HepG2 (cell line): ENCODE data around the gene RIPOR3. TPM values are rescaled to one million over a fixed set of nuclear protein-coding genes. Genes with fewer than 3 reads are reported as not detected.

Experiments used
- CBX1 ChIP-seq: IDR thresholded peaks from one replicate; pipeline ENCODE4 v1.6.1; 2016; ENCODE audit warnings: antibody characterized with exemption, low read depth
- CHCHD3 ChIP-seq: sonication (generic); formaldehyde crosslinking; IDR thresholded peaks from 2 replicates; pipeline ENCODE4 v1.8.0; 2022; ENCODE audit warnings: mild to moderate bottlenecking, missing genetic modification reagents, moderate library complexity
- GATAD1 ChIP-seq: IDR thresholded peaks from 2 replicates; pipeline ENCODE4 v1.6.1; 2016; ENCODE audit warnings: missing genetic modification reagents, missing compliant biosample characterization
- GMEB1 ChIP-seq: sonication (generic); formaldehyde crosslinking; IDR thresholded peaks from 2 replicates; pipeline ENCODE4 v1.5.1; 2020; ENCODE audit warnings: missing genetic modification reagents, mild to moderate bottlenecking, borderline replicate concordance
- KDM4B ChIP-seq: sonication (generic); formaldehyde crosslinking; IDR thresholded peaks from 2 replicates; pipeline ENCODE4 v1.4.0; 2020; ENCODE audit warnings: missing genetic modification reagents
- KLF6 ChIP-seq: IDR thresholded peaks from 2 replicates; pipeline ENCODE4 v1.8.0; 2016; ENCODE audit warnings: missing biosample characterization, missing genetic modification reagents
- LCORL ChIP-seq, 2 experiments: fragments of 450-650 bp in 1 of 2; sonication (generic) in 1 of 2; formaldehyde crosslinking in 1 of 2; IDR thresholded peaks; 2 replicates each; pipeline versions ENCODE4 v1.5.0 to v1.6.1; 2017 to 2020; ENCODE audit warnings: antibody characterized with exemption in 1 of 2, missing genetic modification reagents in 1 of 2
- PAWR ChIP-seq: sonication (generic); formaldehyde crosslinking; IDR thresholded peaks from 2 replicates; pipeline ENCODE4 v1.4.0; 2020; ENCODE audit warnings: missing genetic modification reagents, mild to moderate bottlenecking, borderline replicate concordance
- POLR2AphosphoS5 ChIP-seq: IDR thresholded peaks from 2 replicates; pipeline ENCODE4 v1.6.1; 2012; ENCODE audit warnings: low read depth, low read length
- TBX2 ChIP-seq: sonication (generic); formaldehyde crosslinking; IDR thresholded peaks from 2 replicates; pipeline ENCODE4 v1.5.0; 2020; ENCODE audit warnings: missing genetic modification reagents, mild to moderate bottlenecking, borderline replicate concordance
- ZKSCAN1 ChIP-seq: fragments of 150-350 bp; IDR thresholded peaks from 2 replicates; pipeline ENCODE4 v1.6.1; 2014; ENCODE audit warnings: low read length
- ZNF180 ChIP-seq: sonication (generic); formaldehyde crosslinking; IDR thresholded peaks from 2 replicates; pipeline ENCODE4 v1.4.0; 2020; ENCODE audit warnings: low read depth, missing genetic modification reagents, borderline replicate concordance
- ZNF30 ChIP-seq: sonication (generic); formaldehyde crosslinking; IDR thresholded peaks from 2 replicates; pipeline ENCODE4 v1.5.0; 2020; ENCODE audit warnings: mild to moderate bottlenecking, missing genetic modification reagents
- ZNF430 ChIP-seq: sonication (generic); formaldehyde crosslinking; IDR thresholded peaks from 2 replicates; pipeline ENCODE4 v1.9.0; 2021; ENCODE audit warnings: mild to moderate bottlenecking, missing genetic modification reagents
- polyA plus RNA-seq, 8 experiments: library from polyadenylated mRNA; depleted of rRNA in 3 of 8; stranded (reverse) in 7 of 8; unstranded in 1 of 8; fragments of >200 nt; fragmentation: Illumina TruSeq in 4 of 8; extraction: Trizol in 4 of 8; gene quantifications; 2 replicates each; pipeline versions ENCODE4 v1.2.1 to v1.2.3, GENCODE V29; 2011 to 2016; ENCODE audit warnings: low read depth in 4 of 8, missing spikeins in 1 of 8, mixed read lengths in 1 of 8; ENCODE audit not compliant: insufficient read depth in 1 of 8
- total RNA-seq, 5 experiments: library from RNA; depleted of rRNA; stranded (reverse); fragments of >200 nt; fragmentation: Illumina TruSeq; extraction: Trizol; gene quantifications; 2 replicates each; pipeline ENCODE4 v1.2.3, GENCODE V29; 2016; ENCODE audit warnings: low read depth in 1 of 5
- TF ChIP-seq, protein P1 (sequence below): sonication (generic); formaldehyde crosslinking; IDR thresholded peaks from 2 replicates; pipeline ENCODE4 v1.5.0; 2020; ENCODE audit warnings: mild to moderate bottlenecking, missing genetic modification reagents
- TF ChIP-seq, protein P2 (sequence below): sonication (generic); formaldehyde crosslinking; IDR thresholded peaks from 2 replicates; pipeline ENCODE4 v1.8.0; 2022; ENCODE audit warnings: low read depth, missing genetic modification reagents
- TF ChIP-seq, protein P3 (sequence below): sonication (generic); formaldehyde crosslinking; IDR thresholded peaks from 2 replicates; pipeline ENCODE4 v1.5.0; 2020; ENCODE audit warnings: mild to moderate bottlenecking, missing genetic modification reagents
- TF ChIP-seq, protein P4 (sequence below): sonication (generic); formaldehyde crosslinking; IDR thresholded peaks from 2 replicates; pipeline ENCODE4 v1.8.1; 2023; ENCODE audit warnings: mild to moderate bottlenecking, moderate library complexity, missing genetic modification reagents
- TF ChIP-seq, protein P5 (sequence below): sonication (generic); formaldehyde crosslinking; IDR thresholded peaks from 2 replicates; pipeline ENCODE4 v1.4.0; 2020; ENCODE audit warnings: mild to moderate bottlenecking, missing genetic modification reagents

RIPOR3 gene
- total and polyA plus RNA-seq, 2 of the 13 experiments (the other 11 are each of a cell fraction or from before 2014, with no cell fraction given) = 0.18 TPM; not detected in 1

DNA sequence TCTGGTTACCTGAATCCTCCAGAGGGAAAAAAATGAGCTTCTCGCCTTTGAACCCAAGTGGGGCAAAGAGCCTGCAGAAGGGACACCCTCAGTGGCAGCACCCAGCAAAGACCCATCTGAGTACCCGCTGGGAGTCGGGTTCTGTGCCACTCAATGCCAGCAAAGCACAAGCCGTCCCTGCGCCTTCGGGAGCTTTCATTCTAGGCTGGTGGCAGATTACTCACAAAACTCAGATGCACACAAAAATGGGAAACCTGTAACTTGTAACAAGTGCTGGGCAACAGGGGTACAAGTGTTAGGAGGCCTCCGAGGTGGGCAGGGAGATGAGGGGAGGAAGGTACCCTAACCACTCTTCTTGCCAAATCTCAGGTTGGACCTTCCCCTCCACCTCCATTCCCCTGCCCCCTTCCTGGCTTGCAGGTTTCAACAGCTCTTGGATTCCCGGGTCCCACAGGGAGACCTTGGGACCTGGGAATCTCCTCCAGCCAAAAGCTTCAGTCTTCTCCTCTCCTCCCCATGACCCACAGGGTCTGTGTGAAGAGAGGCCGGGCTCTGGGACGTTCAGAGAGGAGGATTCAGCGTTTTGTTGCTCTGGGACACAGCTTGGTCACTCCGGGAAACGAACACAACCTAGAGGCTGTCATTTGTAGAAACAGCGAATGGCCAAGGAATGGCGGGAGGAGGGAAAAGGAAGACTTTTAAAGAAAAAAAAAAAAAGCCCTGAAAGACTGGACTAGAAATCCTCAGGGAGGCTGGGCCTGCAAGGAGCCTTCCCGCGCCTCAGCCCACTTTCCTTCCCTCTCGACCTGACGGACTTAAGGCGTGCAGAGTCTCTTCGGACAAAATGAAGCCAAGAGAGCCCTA is 38.8 kb upstream of the RIPOR3 start (continued):
- TF ChIP-seq GMEB1 (CRISPR knock-in tag) (no peak; the same call in 1 of the 2 replicates), TBX2 (CRISPR knock-in tag) (no peak; the same call in 1 of the 2 replicates), ZNF30 (CRISPR knock-in tag) (no peak), CHCHD3 (CRISPR knock-in tag) (no peak), CBX1 (no peak), KDM4B (CRISPR knock-in tag) (no peak), LCORL (IDR thresholded peaks at IDR 0.05) (no peak), LCORL (CRISPR knock-in tag; IDR thresholded peaks at IDR 0.05) (no peak), GATAD1 (CRISPR knock-in tag) (no peak), POLR2AphosphoS5 (peak; percentile 39; the same call in 1 of the 2 replicates), ZKSCAN1 (no peak), ZNF180 (CRISPR knock-in tag) (no peak), ZNF430 (CRISPR knock-in tag) (peak; percentile 84; the same call in 1 of the 2 replicates), PAWR (CRISPR knock-in tag) (peak; percentile 77; the same call in 1 of the 2 replicates), KLF6 (CRISPR knock-in tag) (no peak)
- TF ChIP-seq, protein P1, sequence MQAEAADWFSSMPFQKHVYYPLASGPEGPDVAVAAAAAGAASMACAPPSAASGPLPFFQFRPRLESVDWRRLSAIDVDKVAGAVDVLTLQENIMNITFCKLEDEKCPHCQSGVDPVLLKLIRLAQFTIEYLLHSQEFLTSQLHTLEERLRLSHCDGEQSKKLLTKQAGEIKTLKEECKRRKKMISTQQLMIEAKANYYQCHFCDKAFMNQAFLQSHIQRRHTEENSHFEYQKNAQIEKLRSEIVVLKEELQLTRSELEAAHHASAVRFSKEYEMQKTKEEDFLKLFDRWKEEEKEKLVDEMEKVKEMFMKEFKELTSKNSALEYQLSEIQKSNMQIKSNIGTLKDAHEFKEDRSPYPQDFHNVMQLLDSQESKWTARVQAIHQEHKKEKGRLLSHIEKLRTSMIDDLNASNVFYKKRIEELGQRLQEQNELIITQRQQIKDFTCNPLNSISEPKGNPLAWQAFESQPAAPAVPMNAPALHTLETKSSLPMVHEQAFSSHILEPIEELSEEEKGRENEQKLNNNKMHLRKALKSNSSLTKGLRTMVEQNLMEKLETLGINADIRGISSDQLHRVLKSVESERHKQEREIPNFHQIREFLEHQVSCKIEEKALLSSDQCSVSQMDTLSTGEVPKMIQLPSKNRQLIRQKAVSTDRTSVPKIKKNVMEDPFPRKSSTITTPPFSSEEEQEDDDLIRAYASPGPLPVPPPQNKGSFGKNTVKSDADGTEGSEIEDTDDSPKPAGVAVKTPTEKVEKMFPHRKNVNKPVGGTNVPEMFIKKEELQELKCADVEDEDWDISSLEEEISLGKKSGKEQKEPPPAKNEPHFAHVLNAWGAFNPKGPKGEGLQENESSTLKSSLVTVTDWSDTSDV (CRISPR knock-in tag) = no peak
- TF ChIP-seq, protein P2, sequence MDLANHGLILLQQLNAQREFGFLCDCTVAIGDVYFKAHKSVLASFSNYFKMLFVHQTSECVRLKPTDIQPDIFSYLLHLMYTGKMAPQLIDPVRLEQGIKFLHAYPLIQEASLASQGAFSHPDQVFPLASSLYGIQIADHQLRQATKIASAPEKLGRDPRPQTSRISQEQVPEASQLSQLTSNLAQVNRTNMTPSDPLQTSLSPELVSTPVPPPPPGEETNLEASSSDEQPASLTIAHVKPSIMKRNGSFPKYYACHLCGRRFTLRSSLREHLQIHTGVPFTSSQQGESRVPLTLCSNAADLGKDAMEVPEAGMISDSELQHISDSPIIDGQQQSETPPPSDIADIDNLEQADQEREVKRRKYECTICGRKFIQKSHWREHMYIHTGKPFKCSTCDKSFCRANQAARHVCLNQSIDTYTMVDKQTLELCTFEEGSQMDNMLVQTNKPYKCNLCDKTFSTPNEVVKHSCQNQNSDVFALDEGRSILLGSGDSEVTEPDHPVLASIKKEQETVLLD (CRISPR knock-in tag) = 0 out of 2 replicates have a peak, but pooled peaks have one; percentile 19
- TF ChIP-seq, protein P3, sequence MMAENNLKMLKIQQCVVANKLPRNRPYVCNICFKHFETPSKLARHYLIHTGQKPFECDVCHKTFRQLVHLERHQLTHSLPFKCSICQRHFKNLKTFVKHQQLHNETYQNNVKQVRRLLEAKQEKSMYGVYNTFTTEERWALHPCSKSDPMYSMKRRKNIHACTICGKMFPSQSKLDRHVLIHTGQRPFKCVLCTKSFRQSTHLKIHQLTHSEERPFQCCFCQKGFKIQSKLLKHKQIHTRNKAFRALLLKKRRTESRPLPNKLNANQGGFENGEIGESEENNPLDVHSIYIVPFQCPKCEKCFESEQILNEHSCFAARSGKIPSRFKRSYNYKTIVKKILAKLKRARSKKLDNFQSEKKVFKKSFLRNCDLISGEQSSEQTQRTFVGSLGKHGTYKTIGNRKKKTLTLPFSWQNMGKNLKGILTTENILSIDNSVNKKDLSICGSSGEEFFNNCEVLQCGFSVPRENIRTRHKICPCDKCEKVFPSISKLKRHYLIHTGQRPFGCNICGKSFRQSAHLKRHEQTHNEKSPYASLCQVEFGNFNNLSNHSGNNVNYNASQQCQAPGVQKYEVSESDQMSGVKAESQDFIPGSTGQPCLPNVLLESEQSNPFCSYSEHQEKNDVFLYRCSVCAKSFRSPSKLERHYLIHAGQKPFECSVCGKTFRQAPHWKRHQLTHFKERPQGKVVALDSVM (CRISPR knock-in tag) = peak; percentile 26; the same call in 1 of the 2 replicates
- TF ChIP-seq, protein P4, sequence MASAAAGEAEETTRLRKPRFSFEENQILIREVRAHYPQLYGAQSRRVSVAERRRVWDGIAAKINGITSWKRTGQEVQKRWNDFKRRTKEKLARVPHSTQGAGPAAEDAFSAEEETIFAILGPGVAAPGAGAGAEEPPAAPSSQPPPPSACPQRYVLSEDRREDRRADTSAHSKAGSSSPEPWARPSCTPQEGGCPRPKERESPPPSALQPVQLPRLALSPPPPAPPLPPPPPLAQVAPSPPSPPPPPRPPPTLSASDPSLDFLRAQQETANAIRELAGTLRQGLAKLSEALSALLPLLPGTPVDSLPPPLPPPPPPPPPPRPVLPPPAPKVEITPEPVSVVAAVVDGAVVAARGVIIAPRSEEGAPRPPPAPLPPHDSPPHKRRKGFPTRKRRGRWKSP (CRISPR knock-in tag) = no peak
- TF ChIP-seq, protein P5, sequence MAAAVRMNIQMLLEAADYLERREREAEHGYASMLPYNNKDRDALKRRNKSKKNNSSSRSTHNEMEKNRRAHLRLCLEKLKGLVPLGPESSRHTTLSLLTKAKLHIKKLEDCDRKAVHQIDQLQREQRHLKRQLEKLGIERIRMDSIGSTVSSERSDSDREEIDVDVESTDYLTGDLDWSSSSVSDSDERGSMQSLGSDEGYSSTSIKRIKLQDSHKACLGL (CRISPR knock-in tag) = no peak
